NCI-H1694 (cell line): ENCODE results near the gene LILRB5.
"Not testable (repeated sequence)": the region's sequence is repeated elsewhere in the genome, so short reads cannot be mapped to it uniquely, and the experiment has no call there.

Experiments used
- DNase-seq: peaks from one replicate; lab custom pipeline; 2025; lab: John Stamatoyannopoulos, UW

LILRB5 gene

GRCh38 chr19:54211235-54211634, 45.8 kb downstream of the LILRB5 start:
- no peak for DNase-seq

GRCh38 chr19:54209811-54210494, 47.1 kb downstream of the LILRB5 start:
- DNase-seq: peak; percentile 56

GRCh38 chr19:54209058-54209810, 47.8 kb downstream of the LILRB5 start:
- DNase-seq: no peak

GRCh38 chr19:54208784-54209057, 48.4 kb downstream of the LILRB5 start:
- no peak for DNase-seq

GRCh38 chr19:54207983-54208783, 48.9 kb downstream of the LILRB5 start:
- no peak for DNase-seq

GRCh38 chr19:54207676-54207982, 49.4 kb downstream of the LILRB5 start:
- no peak for DNase-seq

- not testable (repeated sequence) for DNase-seq
These were observed 49.9 kb downstream of the LILRB5 start for GRCh38 chr19:54207193-54207592.

- no peak for DNase-seq
These were observed 50.3 kb downstream of the LILRB5 start for GRCh38 chr19:54206831-54207177.

GRCh38 chr19:54206030-54206830, 50.8 kb downstream of the LILRB5 start:
- no peak for DNase-seq

- no peak for DNase-seq
These were observed 52.2 kb downstream of the LILRB5 start for GRCh38 chr19:54204767-54205468.

- no peak for DNase-seq
These were observed 53.9 kb downstream of the LILRB5 start for GRCh38 chr19:54203151-54203611.

GRCh38 chr19:54201980-54202379, 55.1 kb downstream of the LILRB5 start:
- no peak for DNase-seq

GRCh38 chr19:54201172-54201701, 55.8 kb downstream of the LILRB5 start:
- no peak for DNase-seq
